Measurements from ENCODE around the gene PBX4.

Gene PBX4

DNA sequence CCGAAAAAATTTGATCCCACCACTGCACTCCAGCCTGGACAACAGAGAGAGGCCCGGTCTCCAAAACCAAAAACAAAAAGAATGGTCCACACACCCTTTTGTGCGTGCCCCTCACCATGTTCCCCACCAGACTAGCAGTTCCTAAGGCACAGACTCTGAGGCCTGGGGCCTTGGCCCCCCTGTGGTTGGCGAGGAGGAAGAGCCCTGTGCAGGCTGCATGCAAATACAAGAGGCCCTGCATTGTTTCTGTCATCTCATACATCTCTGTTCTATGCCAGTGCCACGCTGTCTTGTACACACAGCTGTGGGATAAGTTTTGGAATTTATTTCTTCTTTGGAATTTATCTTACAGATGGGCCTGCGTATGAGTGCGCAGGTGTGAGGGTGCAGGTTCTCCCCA is 94.4 kb downstream of the PBX4 start:
- Histone ChIP-seq H3K9me3 (ENCODE audit: control insufficient read depth, insufficient read depth, low read depth, low read length) (no peaks in the 10 kb centered on the region), H3K27ac (ENCODE audit: extremely low read depth, low read depth, low read length) (no peak overlapping the region), H3K36me3 (ENCODE audit: control insufficient read depth in 2 of 2, insufficient read depth in 1 of 2, low read length in 2 of 2) (peaks cover 25 to 69% of the 10 kb centered on the region in 2 experiments), H3K4me3 (ENCODE audit: low read depth, low read length) (no peak overlapping the region), H3K4me1 (ENCODE audit: control insufficient read depth, insufficient read depth, low read length) (no peaks in the 10 kb centered on the region)
- no peak for TF ChIP-seq ZNF10 (tag by site-specific recombination; IDR thresholded peaks at IDR 0.05)
- no peak for TF ChIP-seq YY1 (tag by site-specific recombination; IDR thresholded peaks at IDR 0.05)
- no peak for TF ChIP-seq TCF7L2 (IDR thresholded peaks at IDR 0.05; ENCODE audit: borderline replicate concordance, low read depth, low read length)
- no peak for TF ChIP-seq ZNF677 (tag by site-specific recombination; IDR thresholded peaks at IDR 0.05)
- ChIA-PET CTCF (interaction anchor here (0.6 to 1.0 kb wide), 2 partner anchors 8 to 149 kb away, joined by 3 to 4 read pairs; no protein-coding TSS in a partner anchor), POLR2A (no interaction called here)

DNA sequence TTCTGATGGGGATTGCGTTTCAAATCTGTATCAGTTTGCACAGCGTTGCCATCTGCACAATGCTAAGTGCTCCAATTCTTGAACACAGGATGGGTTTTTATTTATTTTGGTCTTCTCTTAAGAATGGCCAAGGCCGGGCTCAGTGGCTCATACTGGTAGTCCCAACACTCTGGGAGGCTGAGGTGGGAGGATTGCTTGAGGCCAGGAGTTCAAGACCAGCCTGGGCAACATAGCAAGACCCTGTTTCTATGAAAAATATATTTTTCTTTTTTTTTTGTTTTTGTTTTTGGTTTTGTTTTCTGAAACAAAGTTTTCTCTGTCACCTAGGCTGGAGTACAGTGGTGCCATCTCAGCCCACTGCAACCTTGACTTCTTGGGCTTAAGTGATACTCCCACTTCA is 95.3 kb downstream of the PBX4 start:
- TF ChIP-seq ZNF121 (tag by site-specific recombination; IDR thresholded peaks at IDR 0.05), result peak; percentile 66
- TF ChIP-seq ZFHX2 (tag by site-specific recombination; conservative IDR thresholded peaks at IDR 0.05), result no peak
- TF ChIP-seq, protein P1, sequence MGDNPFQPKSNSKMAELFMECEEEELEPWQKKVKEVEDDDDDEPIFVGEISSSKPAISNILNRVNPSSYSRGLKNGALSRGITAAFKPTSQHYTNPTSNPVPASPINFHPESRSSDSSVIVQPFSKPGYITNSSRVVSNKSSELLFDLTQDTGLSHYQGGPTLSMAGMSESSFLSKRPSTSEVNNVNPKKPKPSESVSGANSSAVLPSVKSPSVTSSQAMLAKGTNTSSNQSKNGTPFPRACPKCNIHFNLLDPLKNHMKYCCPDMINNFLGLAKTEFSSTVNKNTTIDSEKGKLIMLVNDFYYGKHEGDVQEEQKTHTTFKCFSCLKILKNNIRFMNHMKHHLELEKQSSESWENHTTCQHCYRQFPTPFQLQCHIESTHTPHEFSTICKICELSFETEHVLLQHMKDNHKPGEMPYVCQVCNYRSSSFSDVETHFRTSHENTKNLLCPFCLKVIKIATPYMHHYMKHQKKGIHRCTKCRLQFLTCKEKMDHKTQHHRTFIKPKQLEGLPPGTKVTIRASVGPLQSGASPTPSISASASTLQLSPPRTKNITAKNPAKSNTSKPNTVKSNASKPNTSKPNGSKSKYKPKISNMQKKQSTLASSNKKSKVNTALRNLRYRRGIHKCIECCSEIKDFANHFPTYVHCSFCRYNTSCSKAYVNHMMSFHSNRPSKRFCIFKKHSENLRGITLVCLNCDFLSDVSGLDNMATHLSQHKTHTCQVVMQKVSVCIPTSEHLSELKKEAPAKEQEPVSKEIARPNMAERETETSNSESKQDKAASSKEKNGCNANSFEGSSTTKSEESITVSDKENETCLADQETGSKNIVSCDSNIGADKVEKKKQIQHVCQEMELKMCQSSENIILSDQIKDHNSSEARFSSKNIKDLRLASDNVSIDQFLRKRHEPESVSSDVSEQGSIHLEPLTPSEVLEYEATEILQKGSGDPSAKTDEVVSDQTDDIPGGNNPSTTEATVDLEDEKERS (tag by site-specific recombination; IDR thresholded peaks at IDR 0.05), result no peak
- POLR2A ChIA-PET, result no interaction called here

DNA sequence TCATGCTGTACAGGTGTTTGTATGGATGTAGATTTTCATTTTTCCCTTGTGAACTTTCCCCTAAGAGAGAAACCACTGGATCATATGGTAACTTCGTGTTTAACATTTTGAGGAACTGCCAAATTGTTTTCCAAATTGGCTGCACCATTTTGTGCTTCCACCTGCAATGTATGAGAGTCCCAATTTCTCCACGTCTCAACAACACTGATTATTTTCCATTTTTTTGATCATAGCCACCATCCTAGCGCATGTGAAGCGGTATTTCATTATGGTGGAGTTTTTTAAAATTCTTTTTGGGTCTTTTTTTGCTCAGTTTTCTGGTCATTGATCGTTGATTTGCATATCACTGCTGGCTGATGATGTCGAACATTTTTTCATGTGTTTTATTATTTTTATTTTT is 97.5 kb downstream of the PBX4 start:
- Histone ChIP-seq H3K36me3 (ENCODE audit: control insufficient read depth in 2 of 2, insufficient read depth in 1 of 2, low read length in 2 of 2) (peaks cover 29 to 51% of the 10 kb centered on the region in 2 experiments), H3K27ac (ENCODE audit: extremely low read depth, low read depth, low read length) (no peak overlapping the region)

More for the DNA sequence above, 95.3 kb downstream of the PBX4 start:
- Histone ChIP-seq H3K36me3 (ENCODE audit: control insufficient read depth in 2 of 2, insufficient read depth in 1 of 2, low read length in 2 of 2) (peaks cover 28 to 63% of the 10 kb centered on the region in 2 experiments), H3K27ac (ENCODE audit: extremely low read depth, low read depth, low read length) (no peak overlapping the region), H3K4me3 (ENCODE audit: low read depth, low read length) (no peak overlapping the region), H3K4me1 (ENCODE audit: control insufficient read depth, insufficient read depth, low read length) (no peaks in the 10 kb centered on the region), H3K9me3 (ENCODE audit: control insufficient read depth, insufficient read depth, low read depth, low read length) (no peaks in the 10 kb centered on the region)
- CTCF ChIA-PET, result interaction anchor here (1.0 to 1.7 kb wide), 2 partner anchors 9 to 31 kb away, joined by 3 to 5 read pairs; no protein-coding TSS in a partner anchor

DNA sequence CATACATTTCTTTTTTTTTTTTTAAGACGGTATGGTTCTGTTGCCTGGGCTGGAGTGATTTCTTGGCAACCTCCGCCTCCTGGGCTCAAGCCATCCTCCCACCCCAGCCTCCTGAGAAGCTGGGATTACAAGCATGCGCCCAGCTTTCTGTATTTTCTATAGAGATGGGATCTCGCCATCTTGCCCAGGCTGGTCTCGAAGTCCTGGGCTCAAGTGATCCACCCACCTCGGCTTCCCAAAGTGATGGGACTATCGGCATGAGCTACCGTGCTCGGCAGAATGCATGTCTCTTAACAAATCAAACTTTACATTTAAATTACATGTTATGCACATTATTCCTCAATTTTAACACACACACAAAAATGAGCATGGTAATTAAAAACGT is 101.3 kb downstream of the PBX4 start:
- Histone ChIP-seq H3K9me3 (ENCODE audit: control insufficient read depth, insufficient read depth, low read depth, low read length) (no peaks in the 10 kb centered on the region), H3K27ac (ENCODE audit: extremely low read depth, low read depth, low read length) (no peak overlapping the region), H3K4me1 (ENCODE audit: control insufficient read depth, insufficient read depth, low read length) (no peaks in the 10 kb centered on the region), H3K36me3 (ENCODE audit: control insufficient read depth in 2 of 2, insufficient read depth in 1 of 2, low read length in 2 of 2) (peaks cover 22 to 30% of the 10 kb centered on the region in 2 experiments), H3K4me3 (ENCODE audit: low read depth, low read length) (no peak overlapping the region)
- POLR2A ChIA-PET, result interaction anchor here (2.4 kb wide), 1 partner anchor 12 kb away, joined by 6 read pairs; the partner anchor contains the start of gene YJEFN3
- CTCF ChIA-PET, result interaction anchor here (0.6 to 1.0 kb wide), 3 partner anchors 36 to 152 kb away, joined by 3 read pairs; no protein-coding TSS in a partner anchor
- TF ChIP-seq ZNF404 (tag by site-specific recombination; IDR thresholded peaks at IDR 0.05) (no peak), REPIN1 (tag by site-specific recombination; IDR thresholded peaks at IDR 0.05; ENCODE audit: low read depth) (no peak), ZNF37A (tag by site-specific recombination; IDR thresholded peaks at IDR 0.05) (no peak), ZNF585B (tag by site-specific recombination; IDR thresholded peaks at IDR 0.05) (no peak), KLF8 (tag by site-specific recombination; IDR thresholded peaks at IDR 0.05) (no peak), ZNF132 (tag by site-specific recombination; IDR thresholded peaks at IDR 0.05; ENCODE audit: borderline replicate concordance) (no peak), ZBTB8A (tag by site-specific recombination; IDR thresholded peaks at IDR 0.05) (no peak), ZNF558 (tag by site-specific recombination; IDR thresholded peaks at IDR 0.05) (no peak), SETDB1 (IDR thresholded peaks at IDR 0.05; ENCODE audit: insufficient read length, low read length) (no peak), ZNF341 (tag by site-specific recombination; IDR thresholded peaks at IDR 0.05; ENCODE audit: low read depth) (no peak)
- TF ChIP-seq, protein P2, sequence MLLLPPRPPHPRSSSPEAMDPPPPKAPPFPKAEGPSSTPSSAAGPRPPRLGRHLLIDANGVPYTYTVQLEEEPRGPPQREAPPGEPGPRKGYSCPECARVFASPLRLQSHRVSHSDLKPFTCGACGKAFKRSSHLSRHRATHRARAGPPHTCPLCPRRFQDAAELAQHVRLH (tag by site-specific recombination; IDR thresholded peaks at IDR 0.05), result no peak
- TF ChIP-seq, protein P3, sequence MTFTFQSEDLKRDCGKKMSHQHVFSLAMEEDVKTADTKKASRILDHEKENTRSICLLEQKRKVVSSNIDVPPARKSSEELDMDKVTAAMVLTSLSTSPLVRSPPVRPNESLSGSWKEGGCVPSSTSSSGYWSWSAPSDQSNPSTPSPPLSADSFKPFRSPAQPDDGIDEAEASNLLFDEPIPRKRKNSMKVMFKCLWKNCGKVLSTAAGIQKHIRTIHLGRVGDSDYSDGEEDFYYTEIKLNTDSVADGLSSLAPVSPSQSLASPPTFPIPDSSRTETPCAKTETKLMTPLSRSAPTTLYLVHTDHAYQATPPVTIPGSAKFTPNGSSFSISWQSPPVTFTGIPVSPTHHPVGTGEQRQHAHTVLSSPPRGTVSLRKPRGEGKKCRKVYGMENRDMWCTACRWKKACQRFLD (tag by site-specific recombination; IDR thresholded peaks at IDR 0.05), result no peak
- TF ChIP-seq, protein P4, sequence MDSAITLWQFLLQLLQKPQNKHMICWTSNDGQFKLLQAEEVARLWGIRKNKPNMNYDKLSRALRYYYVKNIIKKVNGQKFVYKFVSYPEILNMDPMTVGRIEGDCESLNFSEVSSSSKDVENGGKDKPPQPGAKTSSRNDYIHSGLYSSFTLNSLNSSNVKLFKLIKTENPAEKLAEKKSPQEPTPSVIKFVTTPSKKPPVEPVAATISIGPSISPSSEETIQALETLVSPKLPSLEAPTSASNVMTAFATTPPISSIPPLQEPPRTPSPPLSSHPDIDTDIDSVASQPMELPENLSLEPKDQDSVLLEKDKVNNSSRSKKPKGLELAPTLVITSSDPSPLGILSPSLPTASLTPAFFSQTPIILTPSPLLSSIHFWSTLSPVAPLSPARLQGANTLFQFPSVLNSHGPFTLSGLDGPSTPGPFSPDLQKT (IDR thresholded peaks at IDR 0.05; ENCODE audit: borderline replicate concordance, low read depth, low read length), result no peak

More for the DNA sequence above, 97.5 kb downstream of the PBX4 start:
- ChIA-PET POLR2A (no interaction called here), CTCF (no interaction called here)
- no peak overlapping the region for H3K4me3 ChIP-seq (ENCODE audit: low read depth, low read length)
- no peaks in the 10 kb centered on the region for H3K9me3 ChIP-seq (ENCODE audit: control insufficient read depth, insufficient read depth, low read depth, low read length)
- TF ChIP-seq ZBTB8A (tag by site-specific recombination; IDR thresholded peaks at IDR 0.05), result no peak
- TF ChIP-seq PRDM1 (tag by site-specific recombination; IDR thresholded peaks at IDR 0.05), result 0 out of 2 replicates have a peak, but pooled peaks have one; percentile 7
- no peaks in the 10 kb centered on the region for H3K4me1 ChIP-seq (ENCODE audit: control insufficient read depth, insufficient read depth, low read length)
